Endothelial cell (in vitro differentiated cells): ENCODE results near the gene TBX5. TPM values are rescaled to one million over a fixed set of nuclear protein-coding genes. Genes with fewer than 3 reads are reported as not detected.

Source experiments
- DNase-seq: peaks from one replicate; pipeline ENCODE4 v3.0.0; 2021; ENCODE audit warnings: low spot score
- H3K27ac Mint-ChIP-seq: one replicate; pipeline ENCODE4 v1.8.0; 2021; ENCODE audit warnings: mixed read lengths, inconsistent platforms; ENCODE audit not compliant: unreplicated experiment
- H3K27me3 Mint-ChIP-seq: one replicate; pipeline ENCODE4 v1.8.0; 2021; ENCODE audit warnings: mild to moderate bottlenecking, moderate library complexity, mixed read lengths, inconsistent platforms; ENCODE audit not compliant: unreplicated experiment
- H3K36me3 Mint-ChIP-seq: one replicate; pipeline ENCODE4 v1.8.0; 2021; ENCODE audit warnings: mild to moderate bottlenecking, low read depth, mixed read lengths, inconsistent platforms; ENCODE audit not compliant: unreplicated experiment
- H3K4me1 Mint-ChIP-seq: one replicate; pipeline ENCODE4 v1.8.0; 2021; ENCODE audit warnings: mild to moderate bottlenecking, mixed read lengths, inconsistent platforms; ENCODE audit not compliant: unreplicated experiment
- H3K4me3 Mint-ChIP-seq: one replicate; pipeline ENCODE4 v1.8.0; 2021; ENCODE audit warnings: mild to moderate bottlenecking, mixed read lengths, inconsistent platforms; ENCODE audit not compliant: unreplicated experiment
- H3K9me3 Mint-ChIP-seq: one replicate; pipeline ENCODE4 v1.8.0; 2021; ENCODE audit warnings: mixed read lengths, inconsistent platforms; ENCODE audit not compliant: unreplicated experiment
- CTCF ChIP-seq: fragments of 200-600 bp; sonication (generic); IDR thresholded peaks from one replicate; pipeline ENCODE4 v1.5.0; 2021; ENCODE audit warnings: antibody characterized with exemption; ENCODE audit not compliant: unreplicated experiment
- total RNA-seq: library from RNA; stranded (reverse); fragmentation: NEBNext Ultra II Directional; extraction: Animal tissue kit (Norgen Biotek cat#: 25700); gene quantifications from one replicate; pipeline ENCODE4 v1.2.1, GENCODE V29; 2021; ENCODE audit not compliant: unreplicated experiment

TBX5 gene
- total RNA-seq, 1 donor from 2014 or later: 0.38 TPM

GRCh38 chr12:114402084-114402717 is 3.7 kb downstream of the TBX5 start:
- Mint-ChIP-seq H3K4me1 (peaks cover 26% of the 10 kb centered on the region), H3K27me3 (peaks cover 43% of the 10 kb centered on the region), H3K27ac (no peak overlapping the region), H3K4me3 (no peak overlapping the region), H3K36me3 (no peaks in the 10 kb centered on the region), H3K9me3 (no peaks in the 10 kb centered on the region)
- TF ChIP-seq CTCF: no peak
- DNase-seq: no peak

- TF ChIP-seq CTCF: no peak
- no peak for DNase-seq
- no peak overlapping the region for H3K4me3 Mint-ChIP-seq
- peaks cover 22% of the 10 kb centered on the region for H3K4me1 Mint-ChIP-seq
- no peak overlapping the region for H3K27ac Mint-ChIP-seq
- H3K27me3 Mint-ChIP-seq: peaks cover 41% of the 10 kb centered on the region
- H3K9me3 Mint-ChIP-seq: no peaks in the 10 kb centered on the region
- H3K36me3 Mint-ChIP-seq: no peaks in the 10 kb centered on the region
Measured at GRCh38 chr12:114401328-114402083, 4.4 kb downstream of the TBX5 start.

GRCh38 chr12:114400925-114401324 is 5.0 kb downstream of the TBX5 start:
- Mint-ChIP-seq H3K4me1 (peaks cover 22% of the 10 kb centered on the region), H3K36me3 (no peaks in the 10 kb centered on the region), H3K27me3 (peaks cover 36% of the 10 kb centered on the region), H3K4me3 (no peak overlapping the region), H3K27ac (no peak overlapping the region), H3K9me3 (no peaks in the 10 kb centered on the region)
- no peak for DNase-seq
- TF ChIP-seq CTCF: no peak

GRCh38 chr12:114400361-114400811 is 5.6 kb downstream of the TBX5 start:
- Mint-ChIP-seq H3K4me1 (peaks cover 20% of the 10 kb centered on the region), H3K27ac (no peak overlapping the region), H3K9me3 (no peaks in the 10 kb centered on the region), H3K36me3 (no peaks in the 10 kb centered on the region), H3K27me3 (peaks cover 38% of the 10 kb centered on the region), H3K4me3 (no peak overlapping the region)
- no peak for TF ChIP-seq CTCF
- DNase-seq: no peak

GRCh38 chr12:114399664-114400211 is 6.2 kb downstream of the TBX5 start:
- Mint-ChIP-seq H3K4me3 (no peak overlapping the region), H3K27me3 (peaks cover 42% of the 10 kb centered on the region), H3K9me3 (no peaks in the 10 kb centered on the region), H3K4me1 (peaks cover 17% of the 10 kb centered on the region), H3K27ac (no peak overlapping the region), H3K36me3 (no peaks in the 10 kb centered on the region)
- peak; percentile 78 for DNase-seq
- no peak for TF ChIP-seq CTCF
